ENCODE results near the gene ETS2. TPM values are rescaled to one million over a fixed set of nuclear protein-coding genes. Genes with fewer than 3 reads are reported as not detected.

The ETS2 gene
- polyA plus RNA-seq, 1 donor from 2014 or later, result 11.6 TPM

GRCh38 chr21:38819719-38820159, 14.0 kb downstream of the ETS2 start:
- no peaks in the 10 kb centered on the region for H3F3A ChIP-seq (ENCODE audit: insufficient read depth, low read length, poor library complexity, severe bottlenecking)
- H3K27ac ChIP-seq (ENCODE audit: low read length), result no peak overlapping the region
- no peaks in the 10 kb centered on the region for H3K9me2 ChIP-seq (ENCODE audit: insufficient read depth, low read length)
- H3K4me2 ChIP-seq (ENCODE audit: low read length), result no peak overlapping the region
- no peaks in the 10 kb centered on the region for H3K9me3 ChIP-seq (ENCODE audit: low read length)
- no peak for TF ChIP-seq CTCF (IDR thresholded peaks at IDR 0.05; ENCODE audit: poor library complexity, severe bottlenecking)
- TF ChIP-seq RAD21 (conservative IDR thresholded peaks at IDR 0.05), result no peak
- TF ChIP-seq TAF1 (IDR thresholded peaks at IDR 0.05; ENCODE audit: low read depth), result no peak
- TF ChIP-seq MXI1 (conservative IDR thresholded peaks at IDR 0.05; ENCODE audit: poor library complexity, severe bottlenecking), result no peak
- TF ChIP-seq, protein P1, sequence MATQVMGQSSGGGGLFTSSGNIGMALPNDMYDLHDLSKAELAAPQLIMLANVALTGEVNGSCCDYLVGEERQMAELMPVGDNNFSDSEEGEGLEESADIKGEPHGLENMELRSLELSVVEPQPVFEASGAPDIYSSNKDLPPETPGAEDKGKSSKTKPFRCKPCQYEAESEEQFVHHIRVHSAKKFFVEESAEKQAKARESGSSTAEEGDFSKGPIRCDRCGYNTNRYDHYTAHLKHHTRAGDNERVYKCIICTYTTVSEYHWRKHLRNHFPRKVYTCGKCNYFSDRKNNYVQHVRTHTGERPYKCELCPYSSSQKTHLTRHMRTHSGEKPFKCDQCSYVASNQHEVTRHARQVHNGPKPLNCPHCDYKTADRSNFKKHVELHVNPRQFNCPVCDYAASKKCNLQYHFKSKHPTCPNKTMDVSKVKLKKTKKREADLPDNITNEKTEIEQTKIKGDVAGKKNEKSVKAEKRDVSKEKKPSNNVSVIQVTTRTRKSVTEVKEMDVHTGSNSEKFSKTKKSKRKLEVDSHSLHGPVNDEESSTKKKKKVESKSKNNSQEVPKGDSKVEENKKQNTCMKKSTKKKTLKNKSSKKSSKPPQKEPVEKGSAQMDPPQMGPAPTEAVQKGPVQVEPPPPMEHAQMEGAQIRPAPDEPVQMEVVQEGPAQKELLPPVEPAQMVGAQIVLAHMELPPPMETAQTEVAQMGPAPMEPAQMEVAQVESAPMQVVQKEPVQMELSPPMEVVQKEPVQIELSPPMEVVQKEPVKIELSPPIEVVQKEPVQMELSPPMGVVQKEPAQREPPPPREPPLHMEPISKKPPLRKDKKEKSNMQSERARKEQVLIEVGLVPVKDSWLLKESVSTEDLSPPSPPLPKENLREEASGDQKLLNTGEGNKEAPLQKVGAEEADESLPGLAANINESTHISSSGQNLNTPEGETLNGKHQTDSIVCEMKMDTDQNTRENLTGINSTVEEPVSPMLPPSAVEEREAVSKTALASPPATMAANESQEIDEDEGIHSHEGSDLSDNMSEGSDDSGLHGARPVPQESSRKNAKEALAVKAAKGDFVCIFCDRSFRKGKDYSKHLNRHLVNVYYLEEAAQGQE (IDR thresholded peaks at IDR 0.05; ENCODE audit: borderline replicate concordance), result no peak
- no peak for TF ChIP-seq EP300 (conservative IDR thresholded peaks at IDR 0.05; ENCODE audit: poor library complexity, severe bottlenecking)
- TF ChIP-seq POLR2AphosphoS5 (IDR thresholded peaks at IDR 0.05), result no peak
- TF ChIP-seq SMC3 (conservative IDR thresholded peaks at IDR 0.05; ENCODE audit: poor library complexity), result no peak
- no peak for TF ChIP-seq EZH2 (IDR thresholded peaks at IDR 0.05; ENCODE audit: borderline replicate concordance, insufficient read depth, low read length, poor library complexity, severe bottlenecking)
- H2AFZ ChIP-seq (ENCODE audit: low read depth, low read length), result no peak overlapping the region
- no peaks in the 10 kb centered on the region for H3K79me2 ChIP-seq (replicated peaks; ENCODE audit: insufficient read depth, low read length)
- no peak overlapping the region for H3K9ac ChIP-seq (ENCODE audit: low read length)
- no peaks in the 10 kb centered on the region for H3K27me3 ChIP-seq (ENCODE audit: insufficient read depth, low read depth, low read length)
- H3K36me3 ChIP-seq (ENCODE audit: insufficient read depth, low read length), result peaks cover 36% of the 10 kb centered on the region
- no peak overlapping the region for H3K4me3 ChIP-seq (ENCODE audit: low read length)
- no peaks in the 10 kb centered on the region for H4K20me1 ChIP-seq (ENCODE audit: insufficient read depth)

GRCh38 chr21:38820471-38821239, 14.9 kb downstream of the ETS2 start:
- no peak overlapping the region for H3K27ac ChIP-seq (ENCODE audit: low read length)

More at GRCh38 chr21:38820471-38821239, 14.9 kb downstream of the ETS2 start:
- no peaks in the 10 kb centered on the region for H3K27me3 ChIP-seq (ENCODE audit: insufficient read depth, low read depth, low read length)
- H3K9ac ChIP-seq (ENCODE audit: low read length), result no peak overlapping the region
- no peaks in the 10 kb centered on the region for H3K9me2 ChIP-seq (ENCODE audit: insufficient read depth, low read length)
- H3K36me3 ChIP-seq (ENCODE audit: insufficient read depth, low read length), result peaks cover 36% of the 10 kb centered on the region
- no peaks in the 10 kb centered on the region for H3F3A ChIP-seq (ENCODE audit: insufficient read depth, low read length, poor library complexity, severe bottlenecking)
- H3K4me2 ChIP-seq (ENCODE audit: low read length), result no peak overlapping the region
- H3K9me3 ChIP-seq (ENCODE audit: low read length), result no peaks in the 10 kb centered on the region
- TF ChIP-seq, protein P1 (IDR thresholded peaks at IDR 0.05; ENCODE audit: borderline replicate concordance), result no peak
- TF ChIP-seq EZH2 (IDR thresholded peaks at IDR 0.05; ENCODE audit: borderline replicate concordance, insufficient read depth, low read length, poor library complexity, severe bottlenecking), result no peak
- no peak for TF ChIP-seq TAF1 (IDR thresholded peaks at IDR 0.05; ENCODE audit: low read depth)
- TF ChIP-seq CTCF (IDR thresholded peaks at IDR 0.05; ENCODE audit: poor library complexity, severe bottlenecking), result no peak
- no peak for TF ChIP-seq POLR2AphosphoS5 (IDR thresholded peaks at IDR 0.05)
- no peak for TF ChIP-seq RAD21 (conservative IDR thresholded peaks at IDR 0.05)
- TF ChIP-seq MXI1 (conservative IDR thresholded peaks at IDR 0.05; ENCODE audit: poor library complexity, severe bottlenecking), result no peak
- TF ChIP-seq EP300 (conservative IDR thresholded peaks at IDR 0.05; ENCODE audit: poor library complexity, severe bottlenecking), result no peak
- TF ChIP-seq SMC3 (conservative IDR thresholded peaks at IDR 0.05; ENCODE audit: poor library complexity), result no peak
- H3K4me3 ChIP-seq (ENCODE audit: low read length), result no peak overlapping the region
- H4K20me1 ChIP-seq (ENCODE audit: insufficient read depth), result no peaks in the 10 kb centered on the region
- no peak overlapping the region for H2AFZ ChIP-seq (ENCODE audit: low read depth, low read length)
- H3K79me2 ChIP-seq (replicated peaks; ENCODE audit: insufficient read depth, low read length), result no peaks in the 10 kb centered on the region

Measured in neural cell (in vitro differentiated cells).